Lower lobe of right lung (tissue), 2 donors: ENCODE data around the gene GPATCH2L. TPM values are rescaled to one million over a fixed set of nuclear protein-coding genes. Genes with fewer than 3 reads are reported as not detected.

Experiments used
- ATAC-seq, 2 donors: fragments of 200-7000 bp; cut with Tn5 transposase; one replicate each; pipeline ENCODE4 v1.9.1; 2020 to 2022; ENCODE audit warnings: mild to moderate bottlenecking in 2 of 2, moderate library complexity in 2 of 2
- DNase-seq: peaks from one replicate; pipeline ENCODE4 v3.0.0-alpha.2; 2020
- H3K27ac ChIP-seq: fragments of 200-600 bp; one replicate; pipeline ENCODE4 v1.8.0; 2022
- H3K27me3 ChIP-seq: fragments of 200-600 bp; one replicate; pipeline ENCODE4 v1.8.0; 2022; ENCODE audit warnings: low read depth
- H3K36me3 ChIP-seq: fragments of 200-600 bp; one replicate; pipeline ENCODE4 v1.8.0; 2022; ENCODE audit warnings: mild to moderate bottlenecking
- H3K4me1 ChIP-seq: fragments of 200-600 bp; one replicate; pipeline ENCODE4 v1.8.0; 2022
- H3K4me3 ChIP-seq: fragments of 200-600 bp; one replicate; pipeline ENCODE4 v1.8.0; 2022; ENCODE audit warnings: mild to moderate bottlenecking
- H3K9me3 ChIP-seq: fragments of 200-600 bp; one replicate; pipeline ENCODE4 v1.8.0; 2022
- intact Hi-C: fragments of 100-400 bp; cut with DNase I; formaldehyde crosslinking; loops from one replicate; pipeline ENCODE4 v1.11.0; 2022
- total RNA-seq: library from RNA; stranded (reverse); fragmentation: NEBNext Ultra II Directional; extraction: Animal tissue kit (Norgen Biotek cat#: 25700); gene quantifications from one replicate; pipeline ENCODE4 v1.2.1, GENCODE V29; 2021
- TF ChIP-seq, protein P1 (sequence below): fragments of 200-600 bp; IDR thresholded peaks from one replicate; pipeline ENCODE4 v1.8.0; 2022; ENCODE audit warnings: antibody characterized with exemption, mild to moderate bottlenecking
- donor health status: DM: no; HTN: yes; CAD: no; lungs with severe emphysema.

The GPATCH2L gene
- total RNA-seq, 1 donor from 2014 or later, result 50.5 TPM

DNA sequence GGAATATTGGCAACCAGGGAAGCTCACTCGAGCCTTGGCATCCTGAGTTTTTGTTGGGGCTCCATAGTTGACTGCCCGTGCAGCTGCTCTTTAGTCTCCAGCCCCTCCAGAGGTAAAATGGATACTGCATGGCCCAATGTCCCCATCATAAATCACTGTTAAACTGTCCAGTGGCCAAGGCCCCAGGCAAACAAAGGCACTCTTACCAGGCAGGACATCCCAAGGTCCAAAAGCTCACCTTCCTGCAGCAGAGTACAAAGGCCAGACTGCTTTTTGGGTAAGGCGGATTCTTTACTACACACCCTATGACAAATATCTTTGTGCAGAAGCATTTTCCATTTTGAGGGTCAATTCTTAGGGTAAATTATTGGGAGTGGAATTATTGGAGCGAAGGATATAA, 81.1 kb downstream of the GPATCH2L start:
- Histone ChIP-seq H3K36me3 (no peaks in the 10 kb centered on the region), H3K4me1 (no peaks in the 10 kb centered on the region), H3K27me3 (no peaks in the 10 kb centered on the region), H3K27ac (no peak overlapping the region), H3K4me3 (no peak overlapping the region), H3K9me3 (no peaks in the 10 kb centered on the region)
- TF ChIP-seq, protein P1, sequence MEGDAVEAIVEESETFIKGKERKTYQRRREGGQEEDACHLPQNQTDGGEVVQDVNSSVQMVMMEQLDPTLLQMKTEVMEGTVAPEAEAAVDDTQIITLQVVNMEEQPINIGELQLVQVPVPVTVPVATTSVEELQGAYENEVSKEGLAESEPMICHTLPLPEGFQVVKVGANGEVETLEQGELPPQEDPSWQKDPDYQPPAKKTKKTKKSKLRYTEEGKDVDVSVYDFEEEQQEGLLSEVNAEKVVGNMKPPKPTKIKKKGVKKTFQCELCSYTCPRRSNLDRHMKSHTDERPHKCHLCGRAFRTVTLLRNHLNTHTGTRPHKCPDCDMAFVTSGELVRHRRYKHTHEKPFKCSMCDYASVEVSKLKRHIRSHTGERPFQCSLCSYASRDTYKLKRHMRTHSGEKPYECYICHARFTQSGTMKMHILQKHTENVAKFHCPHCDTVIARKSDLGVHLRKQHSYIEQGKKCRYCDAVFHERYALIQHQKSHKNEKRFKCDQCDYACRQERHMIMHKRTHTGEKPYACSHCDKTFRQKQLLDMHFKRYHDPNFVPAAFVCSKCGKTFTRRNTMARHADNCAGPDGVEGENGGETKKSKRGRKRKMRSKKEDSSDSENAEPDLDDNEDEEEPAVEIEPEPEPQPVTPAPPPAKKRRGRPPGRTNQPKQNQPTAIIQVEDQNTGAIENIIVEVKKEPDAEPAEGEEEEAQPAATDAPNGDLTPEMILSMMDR, result no peak
- ATAC-seq, result no peak
- DNase-seq, result no peak
- intact Hi-C loops, result no loop called here

DNA sequence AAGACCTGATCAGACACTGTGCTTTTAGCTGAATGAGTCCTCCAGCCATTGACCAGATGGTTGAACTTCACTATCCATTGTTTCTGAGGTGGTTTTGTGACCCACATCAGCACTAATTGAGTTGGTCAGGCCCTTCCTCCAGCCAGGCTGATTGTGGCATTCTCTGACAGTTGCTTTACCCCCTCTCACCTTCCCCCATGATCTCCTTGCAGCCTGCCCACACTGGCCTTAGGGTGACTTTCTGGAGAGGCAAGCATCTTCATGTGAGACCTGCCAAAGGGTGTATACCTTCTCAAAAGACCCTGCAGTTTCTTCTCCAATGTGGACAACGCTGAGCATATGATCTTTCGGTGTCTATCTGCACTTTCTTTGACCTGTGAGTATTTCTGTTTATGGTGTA, 83.9 kb downstream of the GPATCH2L start:
- DNase-seq (no peak), ATAC-seq (no peak)
- TF ChIP-seq, protein P1, result no peak
- H3K36me3 ChIP-seq, result no peaks in the 10 kb centered on the region
- no peaks in the 10 kb centered on the region for H3K4me1 ChIP-seq
- intact Hi-C loops, result no loop called here
- no peak overlapping the region for H3K4me3 ChIP-seq
- no peaks in the 10 kb centered on the region for H3K27me3 ChIP-seq
- no peaks in the 10 kb centered on the region for H3K9me3 ChIP-seq
- no peak overlapping the region for H3K27ac ChIP-seq

DNA sequence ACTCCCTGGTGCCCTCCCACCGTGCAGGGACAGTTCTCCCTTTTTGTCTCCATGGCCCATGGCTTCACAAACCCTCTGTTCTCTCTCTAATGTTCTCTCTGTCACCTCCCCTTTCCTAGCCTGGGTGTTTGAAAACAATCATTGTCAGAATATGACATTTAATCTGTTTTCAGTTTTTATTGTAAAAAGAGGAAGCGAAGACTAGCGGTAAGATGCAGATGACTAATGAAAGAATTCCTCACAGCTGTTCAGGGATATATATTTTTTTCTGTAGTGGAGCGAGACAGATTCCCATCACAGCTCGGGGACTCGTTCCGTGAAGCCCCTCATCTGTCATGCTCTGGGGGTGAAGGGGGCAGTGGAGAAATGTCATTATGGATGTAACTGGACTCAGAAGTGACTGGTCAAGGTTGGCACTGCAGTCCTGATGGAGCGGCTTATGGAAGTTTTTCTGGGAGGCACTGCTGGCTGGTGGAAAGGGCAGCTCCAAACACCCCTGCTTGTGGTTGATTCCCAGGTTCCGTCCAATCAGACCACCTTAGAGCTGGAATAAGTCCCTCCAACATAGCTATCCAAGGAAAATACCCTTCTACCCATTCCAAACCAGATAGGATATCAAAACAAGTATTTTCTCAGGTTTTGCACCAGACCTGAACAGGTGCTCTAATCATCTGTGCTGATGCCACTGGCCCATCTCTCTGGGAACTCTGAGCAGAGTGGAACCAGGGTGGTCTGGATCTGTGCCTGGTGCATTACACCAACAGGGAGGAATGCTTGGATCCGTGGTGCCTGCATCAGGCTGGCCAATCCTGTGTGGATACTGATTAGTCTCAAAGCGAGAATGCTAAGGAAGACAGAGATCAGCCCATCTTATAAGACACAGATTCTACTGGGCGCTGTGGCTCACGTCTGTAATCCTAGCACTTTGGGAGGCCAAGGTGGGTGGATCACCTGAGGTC, 84.7 kb downstream of the GPATCH2L start:
- Histone ChIP-seq H3K27me3 (no peaks in the 10 kb centered on the region), H3K4me3 (no peak overlapping the region), H3K36me3 (no peaks in the 10 kb centered on the region), H3K9me3 (peaks cover under 1% of the 10 kb centered on the region), H3K27ac (no peak overlapping the region), H3K4me1 (no peaks in the 10 kb centered on the region)
- ATAC-seq (no peak), DNase-seq (no peak)
- TF ChIP-seq, protein P1, result no peak
- intact Hi-C loops, result no loop called here

DNA sequence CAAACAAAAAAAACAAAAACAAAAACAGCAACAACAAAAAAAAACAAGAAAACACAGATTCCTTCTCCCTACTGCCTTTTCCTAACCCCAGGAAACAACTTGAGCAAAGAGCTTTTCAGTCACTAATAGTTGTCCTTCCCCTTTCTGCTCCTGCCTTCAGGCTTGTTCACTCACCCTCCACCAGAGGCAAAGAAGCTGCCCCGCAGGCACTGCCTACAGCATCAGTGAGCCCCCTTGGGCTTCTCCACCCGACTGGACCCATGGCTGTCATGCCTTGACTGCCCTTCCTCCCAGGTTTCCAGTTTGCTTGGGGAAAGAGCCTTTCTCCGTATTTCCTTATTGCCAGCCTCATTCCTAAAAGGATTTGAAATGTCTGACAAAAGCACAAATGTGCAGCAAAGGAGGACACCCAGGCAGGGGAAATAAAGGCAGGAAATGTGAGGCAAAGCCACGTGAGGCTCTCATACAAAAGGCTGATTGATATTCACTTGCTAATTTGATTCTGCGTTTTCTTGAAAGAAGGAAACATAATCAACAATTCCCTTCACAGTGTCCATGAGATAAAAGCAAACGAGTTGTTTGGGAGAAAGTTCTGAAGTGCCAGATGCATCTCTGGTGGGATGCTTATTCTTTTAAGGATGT, 85.7 kb downstream of the GPATCH2L start:
- TF ChIP-seq, protein P1, result no peak
- ATAC-seq, result no peak
- H3K4me1 ChIP-seq, result no peaks in the 10 kb centered on the region
- DNase-seq, result no peak
- no peak overlapping the region for H3K27ac ChIP-seq
- no peaks in the 10 kb centered on the region for H3K27me3 ChIP-seq
- intact Hi-C loops, result no loop called here
- H3K36me3 ChIP-seq, result no peaks in the 10 kb centered on the region
- no peak overlapping the region for H3K4me3 ChIP-seq
- peaks cover 9% of the 10 kb centered on the region for H3K9me3 ChIP-seq

DNA sequence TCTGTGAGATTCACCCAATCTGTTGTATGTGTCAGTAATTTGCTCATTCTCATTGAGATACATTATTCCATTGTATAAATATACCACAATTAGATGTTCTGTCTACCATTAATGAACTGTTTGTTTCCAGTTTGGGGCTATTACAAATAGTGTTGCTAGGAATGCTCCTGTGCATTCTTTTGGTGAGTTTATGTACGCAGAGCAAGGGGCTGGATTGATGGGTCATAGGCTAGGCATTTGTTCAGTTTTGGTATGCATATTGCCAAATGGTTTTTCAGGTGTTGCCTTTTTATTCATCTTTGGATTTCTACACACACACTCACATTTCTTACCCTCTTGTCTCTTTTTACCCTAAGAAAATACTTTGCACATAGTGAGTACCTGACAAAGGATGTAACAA, 93.4 kb downstream of the GPATCH2L start:
- Histone ChIP-seq H3K36me3 (no peaks in the 10 kb centered on the region), H3K9me3 (peaks cover 13% of the 10 kb centered on the region), H3K27ac (no peak overlapping the region), H3K4me1 (no peaks in the 10 kb centered on the region), H3K4me3 (no peak overlapping the region), H3K27me3 (no peaks in the 10 kb centered on the region)
- TF ChIP-seq, protein P1, result no peak
- intact Hi-C loops, result no loop called here
- no peak for ATAC-seq
- DNase-seq, result no peak
